Astrocyte of the hippocampus (primary cell): ENCODE data around the gene KLHL25.
"Not testable (repeated sequence)": the region's sequence is repeated elsewhere in the genome, so short reads cannot be mapped to it uniquely, and the experiment has no call there.

ENCODE experiments used
- DNase-seq: peaks from one replicate; pipeline ENCODE4 v3.0.0; 2011; ENCODE audit warnings: low read depth, low spot score

Gene KLHL25

DNA sequence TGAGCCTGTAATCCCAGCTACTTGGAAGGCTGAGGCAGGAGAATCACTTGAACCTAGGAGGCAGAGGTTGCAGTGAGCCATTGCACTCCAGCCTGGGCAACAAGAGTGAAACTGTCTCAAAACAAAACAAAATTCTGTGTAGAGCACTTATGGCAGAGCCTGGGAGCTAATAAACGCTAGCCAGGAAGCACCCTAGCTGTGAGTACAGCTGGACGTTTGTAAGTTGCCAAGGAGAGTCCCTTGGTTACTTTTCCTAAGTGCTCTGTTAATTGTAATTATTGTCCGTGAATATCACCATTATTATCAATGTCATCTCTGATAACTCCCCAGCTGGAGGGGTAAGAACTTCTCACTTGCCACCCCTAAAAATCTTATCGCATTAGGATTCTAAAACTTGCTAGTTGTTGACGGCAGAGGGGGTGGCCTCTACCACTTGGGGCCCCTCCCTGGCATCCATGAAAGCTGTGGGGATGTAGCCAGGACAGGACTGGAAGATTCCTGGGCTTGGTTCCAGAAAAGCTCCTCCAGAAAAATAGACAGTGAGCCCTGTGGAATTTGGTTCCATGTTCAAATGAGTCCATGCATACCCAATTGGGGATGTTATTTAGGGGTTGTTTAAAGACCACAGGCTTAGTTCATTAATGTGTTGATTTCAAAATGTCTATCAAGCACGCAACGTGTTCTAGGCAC, 9.9 kb upstream of the KLHL25 start:
- no peak for DNase-seq

DNA sequence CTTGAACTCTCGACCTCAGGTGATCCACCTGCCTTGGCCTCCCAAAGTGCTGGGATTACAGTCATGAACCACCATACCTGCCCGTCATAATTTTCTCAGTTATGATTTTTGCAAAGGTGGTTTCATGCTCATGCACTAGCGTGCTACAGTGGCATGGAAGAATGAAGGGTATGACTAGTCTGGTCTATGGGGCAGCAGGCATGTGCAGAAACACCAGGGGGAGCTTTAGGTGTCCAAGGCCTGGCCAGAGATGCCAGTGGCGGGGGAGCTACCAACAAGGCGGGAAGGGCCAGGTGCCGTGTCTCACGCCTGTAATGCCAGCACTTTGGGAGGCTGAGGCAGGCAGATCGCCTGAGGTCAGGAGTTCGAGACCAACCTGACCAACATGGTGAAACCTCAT, 7.9 kb upstream of the KLHL25 start:
- DNase-seq, result not testable (repeated sequence)

DNA sequence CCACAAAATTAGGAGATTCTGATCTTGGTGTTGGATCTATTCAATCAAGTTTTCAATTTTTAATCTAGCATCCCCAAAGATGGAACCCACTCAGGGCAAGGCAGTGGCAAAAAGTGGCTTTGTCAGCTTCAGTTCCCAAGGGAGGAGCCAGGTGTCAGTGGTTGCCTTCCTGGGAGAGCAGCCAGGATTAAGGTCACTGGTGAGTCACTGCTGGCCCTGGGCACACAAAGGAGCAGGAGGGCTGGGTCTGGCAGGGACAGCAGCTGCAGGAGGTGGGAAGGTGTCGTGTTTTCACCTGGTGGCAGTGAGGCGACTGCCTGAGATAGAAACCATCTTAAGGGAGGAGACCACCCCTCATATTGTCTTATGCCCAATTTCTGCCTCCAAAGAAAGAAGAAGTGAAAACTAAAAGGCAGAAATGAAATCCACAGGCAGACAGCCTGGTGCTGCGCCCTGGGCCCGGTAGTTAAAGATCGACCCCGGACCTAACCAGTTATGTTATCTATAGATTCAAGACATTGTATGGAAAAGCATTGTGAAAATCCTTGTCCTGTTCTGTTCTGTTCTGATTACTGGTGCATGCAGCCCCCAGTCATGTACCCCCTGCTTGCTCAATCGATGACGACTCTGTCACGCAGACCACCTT, 5.9 kb upstream of the KLHL25 start:
- peak; percentile 89 for DNase-seq

- DNase-seq, result not testable (repeated sequence)
Measured at GRCh38 chr15:85796371-85796770, 1.6 kb upstream of the KLHL25 start.

GRCh38 chr15:85795337-85796305, 896 bp upstream of the KLHL25 start:
- DNase-seq, result no peak

DNA sequence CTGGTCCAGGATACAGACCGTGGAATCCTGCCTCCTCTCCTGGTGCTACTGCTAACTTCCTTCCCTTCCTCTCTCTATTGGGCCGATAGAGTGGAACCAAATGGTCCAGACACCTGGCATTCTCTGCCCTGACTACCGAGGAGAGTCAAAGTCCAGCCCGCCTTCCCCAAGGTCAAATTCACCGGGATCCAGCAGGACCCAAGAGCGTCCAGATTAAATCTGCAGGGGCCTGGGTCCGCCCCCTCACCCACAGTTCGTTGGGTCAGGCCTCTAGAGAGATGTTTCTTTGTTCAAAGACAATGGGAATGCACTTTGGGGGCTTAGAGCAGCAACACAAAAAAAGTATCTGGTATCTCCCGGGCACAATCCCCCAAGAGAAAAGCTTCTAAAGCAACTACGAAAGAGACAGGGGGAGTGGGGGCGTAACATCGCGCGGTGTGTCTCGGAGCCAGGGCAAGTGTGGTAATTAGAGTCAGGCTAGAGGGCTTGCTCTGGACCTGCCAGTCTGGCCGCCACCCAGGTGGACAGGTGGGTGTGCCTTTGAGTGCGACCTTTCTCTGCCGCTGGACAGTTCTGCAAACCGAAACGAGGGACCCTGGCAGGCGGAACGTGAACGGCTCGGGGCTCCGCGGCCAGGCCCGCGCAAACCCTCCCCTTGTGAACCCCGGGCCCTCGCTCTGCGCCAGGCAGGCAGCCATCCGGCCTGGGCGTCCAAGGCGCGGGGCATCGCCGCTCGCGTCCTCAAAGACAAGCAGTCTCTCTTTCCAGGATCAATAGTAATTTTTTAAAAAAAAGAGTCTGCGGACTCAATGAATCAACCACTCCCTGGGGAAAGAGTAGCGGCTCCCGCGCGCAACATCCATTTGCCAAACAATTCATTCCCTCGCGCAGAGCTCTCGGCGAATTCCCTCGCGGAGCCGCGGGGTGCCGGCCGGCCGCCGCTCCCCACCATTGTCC, 806 bp downstream of the KLHL25 start:
- peak; percentile 55 for DNase-seq

DNA sequence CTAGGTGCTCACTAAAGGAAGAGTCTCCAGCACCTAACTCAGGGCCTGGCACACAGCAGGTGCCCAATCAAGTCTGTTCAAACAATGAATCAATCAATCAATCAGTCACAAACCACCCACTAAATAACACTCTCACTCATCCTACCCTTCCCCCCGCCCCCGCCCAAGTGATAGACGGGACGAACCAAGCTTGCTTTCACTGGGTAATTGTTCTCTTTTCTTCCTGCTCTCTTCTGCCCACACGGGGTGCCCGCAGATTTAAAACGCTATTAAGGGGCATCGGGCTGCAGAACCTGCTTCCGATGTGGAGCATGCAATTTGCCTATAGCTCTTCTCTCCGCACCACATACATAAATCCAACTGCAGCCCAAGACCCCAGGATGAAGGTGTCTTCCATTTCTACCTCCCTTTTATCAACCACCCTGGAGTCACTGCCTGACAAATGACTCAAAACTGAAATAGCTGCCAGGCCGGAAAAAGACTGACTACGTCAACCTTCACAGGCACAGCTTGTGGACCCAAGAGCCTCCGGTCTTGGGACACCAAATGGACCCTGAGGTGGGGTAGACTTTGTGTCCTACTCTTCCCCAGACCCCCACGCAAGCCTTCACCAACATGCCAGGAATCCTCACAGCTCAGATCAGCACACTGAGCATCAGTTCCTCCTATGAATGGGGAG, 1.7 kb downstream of the KLHL25 start:
- DNase-seq, result peak; percentile 28

DNA sequence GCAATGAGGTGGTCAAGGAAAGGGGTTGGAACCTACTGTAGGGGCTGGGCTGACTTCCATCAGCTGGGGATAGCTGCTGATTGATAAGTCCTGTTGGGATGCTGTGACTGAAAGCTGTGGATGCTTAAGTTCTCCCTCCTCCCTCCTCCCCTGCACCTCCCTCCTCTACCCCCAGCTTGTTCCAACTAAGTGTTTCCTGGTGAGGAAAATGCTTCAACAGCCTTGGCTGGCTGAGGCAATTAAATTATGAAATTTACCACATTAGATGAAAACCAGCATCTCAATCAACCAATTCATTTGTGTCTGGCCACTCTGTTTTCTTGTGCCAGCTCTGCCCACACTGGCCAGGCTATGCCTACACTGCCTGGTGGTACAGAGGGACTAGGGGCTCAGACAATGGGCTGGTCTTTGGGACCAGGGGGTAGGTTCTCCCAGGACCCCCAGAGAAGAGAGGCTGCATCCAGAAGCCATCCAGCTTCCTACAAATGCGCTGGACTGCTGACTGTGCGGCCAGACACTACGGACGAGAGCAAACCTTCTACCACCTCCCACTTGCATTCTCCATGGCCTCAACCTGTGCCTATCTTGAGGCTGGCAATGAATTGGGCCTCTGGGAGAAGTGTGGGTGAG, 2.5 kb downstream of the KLHL25 start:
- DNase-seq, result no peak

DNA sequence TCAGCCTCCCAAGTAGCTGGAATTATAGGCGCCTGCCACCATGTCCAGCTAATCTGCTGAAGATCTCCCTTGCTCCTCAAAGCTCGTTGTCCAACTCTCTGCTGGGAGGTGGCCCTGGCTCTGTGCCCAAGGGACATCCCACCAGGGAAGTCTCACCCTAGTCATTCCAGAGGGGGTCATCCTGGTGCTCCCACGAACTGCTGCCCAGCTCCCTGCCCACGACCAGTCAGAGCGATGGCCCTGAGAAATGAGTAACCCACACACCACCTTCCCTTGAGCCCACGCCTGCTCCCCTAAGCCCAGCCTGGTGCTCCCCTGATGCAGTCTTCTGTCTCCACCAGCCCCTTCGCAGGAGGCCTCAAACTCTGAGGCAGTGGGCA, 5.2 kb downstream of the KLHL25 start:
- no peak for DNase-seq

GRCh38 chr15:85788771-85789495, 5.8 kb downstream of the KLHL25 start:
- DNase-seq, result no peak

DNA sequence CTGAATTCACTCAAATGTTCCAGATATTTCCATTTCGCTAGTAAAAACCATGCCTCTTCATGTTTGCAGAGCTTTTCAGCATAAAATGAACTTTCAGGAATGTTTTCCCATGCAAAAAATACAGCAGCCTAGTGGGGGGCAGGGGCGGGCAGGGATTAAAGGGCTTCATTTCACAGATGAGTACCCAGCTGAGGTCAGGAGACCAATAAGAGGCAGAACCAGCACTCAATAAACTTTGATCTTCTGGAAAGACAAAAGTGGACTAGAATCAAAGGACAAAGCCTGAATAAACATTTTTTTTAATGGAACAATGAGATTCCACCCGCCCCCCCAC, 8.0 kb downstream of the KLHL25 start:
- no peak for DNase-seq

GRCh38 chr15:85785887-85786780, 8.6 kb downstream of the KLHL25 start:
- DNase-seq, result peak; percentile 66

GRCh38 chr15:85782064-85782463, 12.7 kb downstream of the KLHL25 start:
- DNase-seq, result no peak

DNA sequence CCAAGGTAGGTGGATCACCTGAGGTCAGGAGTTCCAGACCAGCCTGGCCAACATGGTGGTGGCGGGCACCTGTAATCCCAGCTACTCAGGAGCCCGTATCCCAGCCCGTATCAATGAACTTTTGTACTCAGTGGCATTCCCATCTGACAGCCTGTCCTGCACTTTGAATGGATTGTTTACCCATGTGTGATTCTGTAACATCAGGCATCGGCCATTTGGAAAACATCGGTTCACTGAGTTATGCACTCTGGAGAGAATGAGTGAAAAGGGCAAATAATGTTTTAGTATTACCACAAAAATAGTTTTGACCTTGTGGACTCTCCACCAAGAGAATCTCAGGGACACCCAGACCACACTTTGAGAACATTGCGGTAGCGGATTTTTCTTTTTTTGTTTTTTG, 13.6 kb downstream of the KLHL25 start:
- no peak for DNase-seq

DNA sequence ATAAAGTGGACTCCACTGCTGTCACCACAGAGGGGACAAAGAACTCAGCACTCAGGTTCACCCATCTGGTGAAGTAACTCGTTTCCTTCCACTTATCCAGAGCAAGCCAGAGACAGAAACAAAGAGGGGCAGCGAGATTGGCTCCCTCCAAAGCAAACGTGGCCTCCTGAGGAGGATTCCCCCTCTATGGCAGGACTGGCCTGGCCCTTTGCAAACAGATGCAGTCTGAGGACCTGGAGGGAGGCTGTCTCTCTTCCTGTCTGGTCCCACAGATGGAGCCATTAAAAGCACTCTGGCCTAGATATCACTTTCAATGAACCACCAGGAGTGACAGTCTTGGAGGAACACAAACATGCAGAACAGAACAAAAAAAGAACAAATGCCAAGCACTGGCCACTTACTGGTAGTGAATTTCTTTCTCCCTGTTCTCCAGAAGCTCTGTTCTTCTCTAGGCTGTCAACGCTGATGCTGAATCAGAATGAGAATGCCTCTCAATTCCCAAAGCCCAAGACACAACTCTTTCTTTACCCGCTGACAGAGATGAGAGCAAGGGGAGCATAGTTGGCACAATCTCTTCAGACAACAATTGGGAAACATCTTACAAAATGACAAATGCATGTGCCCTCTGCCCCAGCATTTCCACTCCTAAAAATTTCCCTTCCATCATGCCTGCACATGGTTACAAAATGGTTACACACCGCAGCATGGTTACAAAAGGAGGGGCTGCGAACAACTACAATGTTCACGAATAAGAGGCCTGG, 14.3 kb downstream of the KLHL25 start:
- DNase-seq, result no peak

GRCh38 chr15:85779249-85779648, 15.5 kb downstream of the KLHL25 start:
- no peak for DNase-seq

DNA sequence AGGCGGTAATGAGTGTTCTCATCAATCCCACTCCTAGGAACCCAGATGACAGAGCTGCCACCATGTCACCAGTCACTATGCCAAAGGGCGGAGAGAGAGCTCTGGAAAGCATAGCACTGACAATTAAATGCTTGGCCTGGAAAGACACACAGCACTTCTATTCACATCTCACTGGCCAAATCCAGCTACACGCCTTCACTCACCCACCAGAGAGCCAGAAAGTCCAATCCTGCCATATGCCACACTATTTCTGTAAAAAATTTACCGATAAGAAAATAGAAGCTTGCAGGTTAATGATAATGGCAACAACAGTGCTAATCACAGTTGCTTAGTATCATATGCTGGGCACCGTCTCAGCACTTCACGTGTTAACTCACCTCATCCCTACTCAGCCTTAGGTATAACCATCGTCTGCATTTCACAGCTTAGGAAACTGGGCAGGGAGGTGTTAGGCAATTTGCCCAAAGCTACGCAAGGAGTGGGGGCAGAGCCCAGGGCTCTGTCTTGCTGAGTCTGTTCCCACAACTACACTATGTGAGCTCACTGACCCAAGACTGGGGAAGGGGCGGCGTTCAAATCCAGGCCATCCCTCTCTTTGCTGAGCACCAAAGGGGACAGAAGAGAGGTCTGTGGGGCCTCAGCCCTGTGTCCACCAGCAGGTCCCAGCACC, 16.5 kb downstream of the KLHL25 start:
- DNase-seq, result no peak
